Adrenal gland (tissue), 12 donors: ENCODE measurements around the gene CNTN5. TPM values are rescaled to one million over a fixed set of nuclear protein-coding genes. Genes with fewer than 3 reads are reported as not detected.

Experiments
- DNase-seq, 7 donors: peaks; one replicate each; pipeline ENCODE4 v3.0.0-alpha.2; 2019 to 2020
- H3K27ac ChIP-seq, 5 donors: fragments of 200-600 bp; sonication (generic) in 4 of 5; 1 replicate in 3 of 5; 2 replicates in 2 of 5; pipeline versions ENCODE4 v1.5.1 to v1.8.0; 2016 to 2020; ENCODE audit warnings: mild to moderate bottlenecking in 1 of 5
- H3K27me3 ChIP-seq: fragments of 200-600 bp; 2 replicates; pipeline ENCODE4 v1.8.0; 2021
- H3K36me3 ChIP-seq, 2 donors: fragments of 200-600 bp; replicated peaks in 1 of 2; 1 replicate in 1 of 2; 2 replicates in 1 of 2; pipeline versions ENCODE4 v1.5.1 to v1.8.0; 2018 to 2022
- H3K4me1 ChIP-seq, 2 donors: fragments of 200-600 bp; replicated peaks in 1 of 2; 1 replicate in 1 of 2; 2 replicates in 1 of 2; pipeline versions ENCODE4 v1.5.1 to v1.8.0; 2018 to 2021
- H3K4me3 ChIP-seq, 4 donors: fragments of 200-600 bp; sonication (generic) in 3 of 4; one replicate each; pipeline ENCODE4 v1.5.1; 2016 to 2018
- H3K9me3 ChIP-seq, 3 donors: fragments of 200-600 bp; sonication (generic) in 1 of 3; replicated peaks in 1 of 3; 1 replicate in 2 of 3; 2 replicates in 1 of 3; pipeline versions ENCODE4 v1.5.1 to v1.8.0; 2016 to 2021
- POLR2A ChIP-seq, 2 donors: fragments of 450-650 bp; IDR thresholded peaks; one replicate each; pipeline ENCODE4 v1.6.1; 2017; ENCODE audit warnings: antibody characterized with exemption in 2 of 2, mild to moderate bottlenecking in 2 of 2, moderate library complexity in 1 of 2
- WGBS, 4 donors: extraction: QIAGEN DNeasy Blood & Tissue Kit in 2 of 4; methylation state at CpG; one replicate each; pipeline versions ENCODE4 v1.1.5 to v1.1.7; 2013 to 2017; 5-methylcytosine and 5-hydroxymethylcytosine counted together
- intact Hi-C, 2 donors: fragments of 100-400 bp; cut with DNase I; formaldehyde crosslinking; loops; one replicate each; pipeline versions ENCODE4 v1.14.1 to v1.15.0; 2022 to 2023
- polyA plus RNA-seq, 3 donors: library from polyadenylated mRNA; stranded (reverse); fragments of 200-250 nt in 2 of 3; fragments of 350-450 nt in 1 of 3; fragmentation: Illumina TruSeq in 1 of 3; extraction: RNeasy Lipid Tissue Mini Kit (QIAGEN cat#74804) in 1 of 3; gene quantifications; one replicate each; pipeline ENCODE4 v1.2.3, GENCODE V29; 2013 to 2014
- total RNA-seq, 9 donors: library from RNA; depleted of rRNA in 4 of 9; stranded (reverse); fragments of >200 nt in 4 of 9; fragments of 120-200 nt in 1 of 9; fragmentation: NEBNext Ultra II Directional in 1 of 9; extraction: Animal tissue kit (Norgen Biotek cat#: 25700) in 1 of 9; gene quantifications; one replicate each; pipeline versions ENCODE4 v1.1.0 to v1.2.4, GENCODE V29; 2013 to 2023
- TF ChIP-seq, protein P1 (sequence below), 6 experiments: fragments of 450-650 bp in 4 of 6; fragments of 200-600 bp in 2 of 6; sonication (generic) in 1 of 6; IDR thresholded peaks; 1 replicate in 5 of 6; 2 replicates in 1 of 6; pipeline versions ENCODE4 v1.5.1 to v1.8.0; 2016 to 2021; ENCODE audit warnings: antibody characterized with exemption in 6 of 6, mild to moderate bottlenecking in 2 of 6, moderate library complexity in 1 of 6
- donor health status: healthy with polysubstance abuse.
- donor health status: Bipolar disorder and iron deficiency.
- donor health status: DM: yes; HTN: yes; CAD: no.
- donor health status: DM: no; HTN: no; CAD: no.
- donor health status: DM: no; HTN: no; CAD: no.
- donor health status: DM: yes; HTN: yes; CAD: no.

Gene CNTN5
- total and polyA plus RNA-seq, 12 donors, result 0.07 to 107 (median 0.30) TPM; not detected in 8

GRCh38 chr11:100004541-100004940 lies 983.8 kb downstream of the CNTN5 start:
- Histone ChIP-seq H3K36me3 (no peaks in the 10 kb centered on the region), H3K9me3 (no peaks in the 10 kb centered on the region), H3K4me1 (no peaks in the 10 kb centered on the region), H3K27me3 (no peaks in the 10 kb centered on the region), H3K4me3 (no peak overlapping the region), H3K27ac (no peak overlapping the region)
- intact Hi-C loops, result no loop called here
- TF ChIP-seq, protein P1, sequence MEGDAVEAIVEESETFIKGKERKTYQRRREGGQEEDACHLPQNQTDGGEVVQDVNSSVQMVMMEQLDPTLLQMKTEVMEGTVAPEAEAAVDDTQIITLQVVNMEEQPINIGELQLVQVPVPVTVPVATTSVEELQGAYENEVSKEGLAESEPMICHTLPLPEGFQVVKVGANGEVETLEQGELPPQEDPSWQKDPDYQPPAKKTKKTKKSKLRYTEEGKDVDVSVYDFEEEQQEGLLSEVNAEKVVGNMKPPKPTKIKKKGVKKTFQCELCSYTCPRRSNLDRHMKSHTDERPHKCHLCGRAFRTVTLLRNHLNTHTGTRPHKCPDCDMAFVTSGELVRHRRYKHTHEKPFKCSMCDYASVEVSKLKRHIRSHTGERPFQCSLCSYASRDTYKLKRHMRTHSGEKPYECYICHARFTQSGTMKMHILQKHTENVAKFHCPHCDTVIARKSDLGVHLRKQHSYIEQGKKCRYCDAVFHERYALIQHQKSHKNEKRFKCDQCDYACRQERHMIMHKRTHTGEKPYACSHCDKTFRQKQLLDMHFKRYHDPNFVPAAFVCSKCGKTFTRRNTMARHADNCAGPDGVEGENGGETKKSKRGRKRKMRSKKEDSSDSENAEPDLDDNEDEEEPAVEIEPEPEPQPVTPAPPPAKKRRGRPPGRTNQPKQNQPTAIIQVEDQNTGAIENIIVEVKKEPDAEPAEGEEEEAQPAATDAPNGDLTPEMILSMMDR (IDR thresholded peaks at IDR 0.05), result no peak
- DNase-seq, result no peak

- H3K4me1 ChIP-seq, result no peaks in the 10 kb centered on the region
- no peak for DNase-seq
- H3K27me3 ChIP-seq, result no peaks in the 10 kb centered on the region
- intact Hi-C loops, result no loop called here
- WGBS, 4 donors, result 71 to 87% (median 81%) methylated on average over 1 of the region's 1 CpG
- no peaks in the 10 kb centered on the region for H3K36me3 ChIP-seq
- no peak for TF ChIP-seq POLR2A (IDR thresholded peaks at IDR 0.05)
- TF ChIP-seq, protein P1 (IDR thresholded peaks at IDR 0.05), result no peak
- H3K4me3 ChIP-seq, result no peak overlapping the region
- no peak overlapping the region for H3K27ac ChIP-seq
- H3K9me3 ChIP-seq, result no peaks in the 10 kb centered on the region
Observed at GRCh38 chr11:100008417-100008816, 987.7 kb downstream of the CNTN5 start.

DNA sequence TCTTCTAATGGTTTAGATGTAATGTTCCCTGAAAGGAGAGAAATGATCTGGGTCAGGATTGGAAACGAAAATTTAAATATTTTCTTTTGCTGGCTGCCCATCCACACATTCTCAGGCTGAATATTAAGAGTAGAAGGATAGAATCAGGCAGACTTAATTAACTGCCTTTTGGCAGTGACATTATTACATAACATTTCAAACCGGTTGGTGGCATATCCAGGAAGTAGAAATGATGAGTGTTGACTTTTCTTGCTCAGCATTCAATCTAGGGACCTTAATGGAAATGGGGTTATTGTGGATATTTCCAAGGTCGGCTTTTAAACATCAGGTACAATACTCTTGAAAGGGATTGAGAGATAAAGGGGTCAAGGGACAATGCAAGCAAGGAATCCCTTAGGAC lies 989.0 kb downstream of the CNTN5 start:
- 41 to 48% (median 44%) methylated on average over 3 of the region's 3 CpGs for WGBS, 4 donors
- Histone ChIP-seq H3K4me1 (no peaks in the 10 kb centered on the region), H3K27ac (no peak overlapping the region), H3K36me3 (no peaks in the 10 kb centered on the region), H3K9me3 (no peaks in the 10 kb centered on the region), H3K4me3 (no peak overlapping the region), H3K27me3 (no peaks in the 10 kb centered on the region)
- no peak for TF ChIP-seq POLR2A (IDR thresholded peaks at IDR 0.05)
- TF ChIP-seq, protein P1 (IDR thresholded peaks at IDR 0.05), result no peak
- no peak for DNase-seq
- intact Hi-C loops, result no loop called here

GRCh38 chr11:100010393-100010792 lies 989.6 kb downstream of the CNTN5 start:
- no peaks in the 10 kb centered on the region for H3K27me3 ChIP-seq
- H3K36me3 ChIP-seq, result no peaks in the 10 kb centered on the region
- H3K4me3 ChIP-seq, result no peak overlapping the region
- no peak for DNase-seq
- H3K27ac ChIP-seq, result no peak overlapping the region
- no peaks in the 10 kb centered on the region for H3K4me1 ChIP-seq
- TF ChIP-seq, protein P1 (IDR thresholded peaks at IDR 0.05), result no peak
- TF ChIP-seq POLR2A (IDR thresholded peaks at IDR 0.05), result no peak
- H3K9me3 ChIP-seq, result no peaks in the 10 kb centered on the region
- WGBS, 4 donors, result 62 to 77% (median 71%) methylated on average over 3 of the region's 3 CpGs
- intact Hi-C loops, result no loop called here
